Esophagus muscularis mucosa (tissue), 3 donors: ENCODE measurements around the gene CCM2.

Experiments
- POLR2AphosphoS5 ChIP-seq, 2 donors: sonication (generic); formaldehyde crosslinking; IDR thresholded peaks; one replicate each; pipeline ENCODE4 v1.6.1; 2017; ENCODE audit warnings: antibody characterized with exemption in 2 of 2
- TF ChIP-seq, protein P1 (sequence below), 3 experiments: fragments of 200-600 bp in 2 of 3; fragments of 450-650 bp in 1 of 3; sonication (generic) in 2 of 3; IDR thresholded peaks; one replicate each; pipeline ENCODE4 v1.5.1; 2017 to 2019; ENCODE audit warnings: antibody characterized with exemption in 3 of 3, mild to moderate bottlenecking in 2 of 3, moderate library complexity in 1 of 3

- TF ChIP-seq, protein P1, sequence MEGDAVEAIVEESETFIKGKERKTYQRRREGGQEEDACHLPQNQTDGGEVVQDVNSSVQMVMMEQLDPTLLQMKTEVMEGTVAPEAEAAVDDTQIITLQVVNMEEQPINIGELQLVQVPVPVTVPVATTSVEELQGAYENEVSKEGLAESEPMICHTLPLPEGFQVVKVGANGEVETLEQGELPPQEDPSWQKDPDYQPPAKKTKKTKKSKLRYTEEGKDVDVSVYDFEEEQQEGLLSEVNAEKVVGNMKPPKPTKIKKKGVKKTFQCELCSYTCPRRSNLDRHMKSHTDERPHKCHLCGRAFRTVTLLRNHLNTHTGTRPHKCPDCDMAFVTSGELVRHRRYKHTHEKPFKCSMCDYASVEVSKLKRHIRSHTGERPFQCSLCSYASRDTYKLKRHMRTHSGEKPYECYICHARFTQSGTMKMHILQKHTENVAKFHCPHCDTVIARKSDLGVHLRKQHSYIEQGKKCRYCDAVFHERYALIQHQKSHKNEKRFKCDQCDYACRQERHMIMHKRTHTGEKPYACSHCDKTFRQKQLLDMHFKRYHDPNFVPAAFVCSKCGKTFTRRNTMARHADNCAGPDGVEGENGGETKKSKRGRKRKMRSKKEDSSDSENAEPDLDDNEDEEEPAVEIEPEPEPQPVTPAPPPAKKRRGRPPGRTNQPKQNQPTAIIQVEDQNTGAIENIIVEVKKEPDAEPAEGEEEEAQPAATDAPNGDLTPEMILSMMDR (IDR thresholded peaks at IDR 0.05), result no peak
- TF ChIP-seq POLR2AphosphoS5 (IDR thresholded peaks at IDR 0.05), result no peak
Observed at GRCh38 chr7:44982970-44983369, 17.0 kb upstream of the CCM2 start.
